ENCODE results near the gene AFG1L.

DNA sequence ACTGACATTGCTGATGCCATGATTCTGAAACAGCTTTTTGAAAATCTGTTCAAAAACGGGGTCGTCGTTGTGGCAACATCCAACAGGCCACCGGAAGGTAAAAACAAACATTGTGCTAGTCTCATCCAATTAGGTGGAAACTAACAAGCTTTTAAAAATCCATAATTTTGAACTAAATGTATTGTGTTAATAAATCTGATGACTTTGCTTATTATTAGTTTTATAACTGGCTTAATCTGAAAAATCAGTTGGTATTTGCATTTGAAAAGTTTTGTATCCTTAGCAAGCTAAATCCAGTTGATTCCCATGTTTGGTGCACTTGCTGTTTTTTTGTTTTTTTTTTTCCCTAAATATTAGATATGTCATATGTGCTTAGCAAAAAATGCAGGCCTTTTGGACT, 71.4 kb downstream of the AFG1L start:
- TF ChIP-seq, protein P1, sequence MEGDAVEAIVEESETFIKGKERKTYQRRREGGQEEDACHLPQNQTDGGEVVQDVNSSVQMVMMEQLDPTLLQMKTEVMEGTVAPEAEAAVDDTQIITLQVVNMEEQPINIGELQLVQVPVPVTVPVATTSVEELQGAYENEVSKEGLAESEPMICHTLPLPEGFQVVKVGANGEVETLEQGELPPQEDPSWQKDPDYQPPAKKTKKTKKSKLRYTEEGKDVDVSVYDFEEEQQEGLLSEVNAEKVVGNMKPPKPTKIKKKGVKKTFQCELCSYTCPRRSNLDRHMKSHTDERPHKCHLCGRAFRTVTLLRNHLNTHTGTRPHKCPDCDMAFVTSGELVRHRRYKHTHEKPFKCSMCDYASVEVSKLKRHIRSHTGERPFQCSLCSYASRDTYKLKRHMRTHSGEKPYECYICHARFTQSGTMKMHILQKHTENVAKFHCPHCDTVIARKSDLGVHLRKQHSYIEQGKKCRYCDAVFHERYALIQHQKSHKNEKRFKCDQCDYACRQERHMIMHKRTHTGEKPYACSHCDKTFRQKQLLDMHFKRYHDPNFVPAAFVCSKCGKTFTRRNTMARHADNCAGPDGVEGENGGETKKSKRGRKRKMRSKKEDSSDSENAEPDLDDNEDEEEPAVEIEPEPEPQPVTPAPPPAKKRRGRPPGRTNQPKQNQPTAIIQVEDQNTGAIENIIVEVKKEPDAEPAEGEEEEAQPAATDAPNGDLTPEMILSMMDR (IDR thresholded peaks at IDR 0.05; ENCODE audit: low read depth, low read length) = no peak
- TF ChIP-seq EZH2phosphoT487 (IDR thresholded peaks at IDR 0.05; ENCODE audit: low read depth) = no peak

All from OCI-LY3 (cell line).